ENCODE data around the gene CCP110. TPM values are rescaled to one million over a fixed set of nuclear protein-coding genes. Genes with fewer than 3 reads are reported as not detected.
A peak's percentile ranks its signal among the peaks of the same experiment; 100 is the strongest.

The CCP110 gene
- total and polyA plus RNA-seq, 5 donors from 2014 or later = 7.1 to 13.0 (median 9.5) TPM

DNA sequence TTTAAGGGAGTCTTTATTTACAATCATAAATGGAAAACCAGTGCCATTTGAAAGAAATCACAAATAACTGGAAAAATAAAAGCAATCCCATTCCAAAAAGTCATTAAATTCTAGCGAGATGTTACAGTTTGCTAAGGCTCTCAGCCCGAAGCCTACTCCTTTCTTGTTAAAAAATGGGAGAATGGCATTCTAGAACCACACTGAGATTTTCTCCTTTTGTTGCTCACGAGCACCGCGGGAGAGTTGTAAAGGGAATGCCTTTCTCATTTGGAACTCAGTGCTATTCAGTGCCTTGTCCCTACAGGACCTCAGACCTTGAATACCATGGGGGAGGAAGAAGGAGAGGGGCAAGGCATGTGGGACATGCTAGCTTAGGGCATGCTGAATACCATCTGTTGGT lies 38.1 kb upstream of the CCP110 start:
- Histone ChIP-seq H3K27me3 (ENCODE audit: control insufficient read depth, insufficient read depth, low read length) (no peaks in the 10 kb centered on the region), H3K36me3 (ENCODE audit: control insufficient read depth, insufficient read depth, low read length) (no peaks in the 10 kb centered on the region), H3K4me3 (ENCODE audit: low read depth, low read length) (no peak overlapping the region), H3K4me1 (ENCODE audit: control insufficient read depth, insufficient read depth, low read length, poor library complexity, severe bottlenecking) (no peaks in the 10 kb centered on the region), H3K27ac (ENCODE audit: insufficient read depth, low read length, poor library complexity, severe bottlenecking) (no peak overlapping the region), H3K9me3 (ENCODE audit: control insufficient read depth in 2 of 2, low read length in 2 of 2) (no peaks in the 10 kb centered on the region)
- Mint-ChIP-seq H3K9me3 (peaks cover 0 to 4% (median 0%) of the 10 kb centered on the region in 7 donors), H3K27ac (no peak overlapping the region), H3K27me3 (no peaks in the 10 kb centered on the region), H3K36me3 (no peaks in the 10 kb centered on the region), H3K4me1 (no peaks in the 10 kb centered on the region), H3K4me3 (no peak overlapping the region)
- DNase-seq (no peak), ATAC-seq (ENCODE audit: low read depth in 2 of 2) (no peak)

DNA sequence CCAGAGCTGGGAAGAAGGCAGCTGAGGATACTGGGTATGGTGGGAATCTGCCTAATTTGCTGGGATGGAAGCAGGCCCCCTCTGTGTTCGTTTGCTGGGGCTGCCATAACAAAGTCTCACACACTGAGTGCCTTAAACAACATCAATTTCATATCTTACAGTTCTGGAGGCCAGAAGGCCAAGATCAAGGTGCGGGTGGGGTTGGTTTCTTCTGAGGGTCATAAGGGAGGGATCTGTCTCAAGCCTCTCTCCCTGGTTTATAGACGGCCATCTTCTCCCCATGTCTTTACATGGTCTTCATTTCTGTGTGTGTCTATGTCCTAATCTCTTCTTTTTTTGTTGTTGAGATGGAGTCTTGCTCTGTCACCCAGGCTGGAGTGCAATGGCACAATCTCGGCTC lies 37.7 kb upstream of the CCP110 start:
- Histone ChIP-seq H3K9me3 (ENCODE audit: control insufficient read depth in 2 of 2, low read length in 2 of 2) (no peaks in the 10 kb centered on the region), H3K27me3 (ENCODE audit: control insufficient read depth, insufficient read depth, low read length) (no peaks in the 10 kb centered on the region), H3K4me1 (ENCODE audit: control insufficient read depth, insufficient read depth, low read length, poor library complexity, severe bottlenecking) (no peaks in the 10 kb centered on the region), H3K36me3 (ENCODE audit: control insufficient read depth, insufficient read depth, low read length) (no peaks in the 10 kb centered on the region), H3K27ac (ENCODE audit: insufficient read depth, low read length, poor library complexity, severe bottlenecking) (no peak overlapping the region), H3K4me3 (ENCODE audit: low read depth, low read length) (no peak overlapping the region)
- Mint-ChIP-seq H3K4me1 (no peaks in the 10 kb centered on the region), H3K27ac (peak overlapping the region in 1 of 3 donors; percentile 80), H3K27me3 (no peaks in the 10 kb centered on the region), H3K36me3 (no peaks in the 10 kb centered on the region), H3K4me3 (no peak overlapping the region), H3K9me3 (peaks cover 0 to 4% (median 0%) of the 10 kb centered on the region in 7 donors)
- ATAC-seq (ENCODE audit: low read depth in 2 of 2) (no peak), DNase-seq (no peak)

- H3K27me3 Mint-ChIP-seq = no peaks in the 10 kb centered on the region
- no peak for DNase-seq
- peak overlapping the region in 1 of 3 donors; percentile 91 for H3K27ac Mint-ChIP-seq
- H3K36me3 Mint-ChIP-seq = peaks cover under 1% of the 10 kb centered on the region
- Histone ChIP-seq H3K4me3 (ENCODE audit: low read depth, low read length) (no peak overlapping the region), H3K9me3 (ENCODE audit: control insufficient read depth in 2 of 2, low read length in 2 of 2) (no peaks in the 10 kb centered on the region), H3K27ac (ENCODE audit: insufficient read depth, low read length, poor library complexity, severe bottlenecking) (no peak overlapping the region), H3K27me3 (ENCODE audit: control insufficient read depth, insufficient read depth, low read length) (no peaks in the 10 kb centered on the region), H3K4me1 (ENCODE audit: control insufficient read depth, insufficient read depth, low read length, poor library complexity, severe bottlenecking) (no peaks in the 10 kb centered on the region), H3K36me3 (ENCODE audit: control insufficient read depth, insufficient read depth, low read length) (no peaks in the 10 kb centered on the region)
- no peak overlapping the region for H3K4me3 Mint-ChIP-seq
- no peaks in the 10 kb centered on the region for H3K4me1 Mint-ChIP-seq
- ATAC-seq (ENCODE audit: low read depth in 2 of 2) = no peak
- peaks cover 0 to 4% (median 0%) of the 10 kb centered on the region in 7 donors for H3K9me3 Mint-ChIP-seq
Observed at GRCh38 chr16:19486750-19487325, 36.9 kb upstream of the CCP110 start.

DNA sequence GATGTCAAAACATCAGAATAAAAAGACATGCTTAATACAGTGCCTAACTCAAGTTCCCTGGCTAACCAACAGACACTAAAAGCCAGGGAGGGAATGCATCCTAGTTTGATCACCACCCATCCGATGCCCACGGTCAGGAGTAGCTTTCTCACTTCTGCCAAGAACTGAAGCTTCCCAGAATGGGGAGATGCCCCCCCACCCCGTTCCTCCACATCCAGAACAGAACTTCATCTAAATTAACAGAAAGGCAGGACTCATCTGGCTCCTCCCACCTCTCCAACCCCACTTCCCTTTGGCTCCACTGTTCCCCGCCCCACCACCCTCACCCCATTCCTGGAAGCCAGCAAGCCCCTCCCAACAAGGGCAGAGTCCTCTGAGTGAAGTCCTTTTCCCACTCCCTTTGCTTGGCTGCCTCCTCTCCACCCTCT lies 35.5 kb upstream of the CCP110 start:
- ATAC-seq (ENCODE audit: low read depth in 2 of 2) (no peak), DNase-seq (no peak)
- H3K36me3 Mint-ChIP-seq = peaks cover 4% of the 10 kb centered on the region
- no peak overlapping the region for H3K27ac ChIP-seq (ENCODE audit: insufficient read depth, low read length, poor library complexity, severe bottlenecking)
- no peaks in the 10 kb centered on the region for H3K36me3 ChIP-seq (ENCODE audit: control insufficient read depth, insufficient read depth, low read length)
- no peaks in the 10 kb centered on the region for H3K27me3 Mint-ChIP-seq
- H3K4me3 ChIP-seq (ENCODE audit: low read depth, low read length) = no peak overlapping the region
- no peaks in the 10 kb centered on the region for H3K4me1 ChIP-seq (ENCODE audit: control insufficient read depth, insufficient read depth, low read length, poor library complexity, severe bottlenecking)
- no peak overlapping the region for H3K4me3 Mint-ChIP-seq
- H3K27ac Mint-ChIP-seq = peak overlapping the region in 1 of 3 donors; percentile 11
- peaks cover 0 to 4% (median 0%) of the 10 kb centered on the region in 7 donors for H3K9me3 Mint-ChIP-seq
- H3K9me3 ChIP-seq (ENCODE audit: control insufficient read depth in 2 of 2, low read length in 2 of 2) = no peaks in the 10 kb centered on the region
- H3K27me3 ChIP-seq (ENCODE audit: control insufficient read depth, insufficient read depth, low read length) = no peaks in the 10 kb centered on the region
- H3K4me1 Mint-ChIP-seq = no peaks in the 10 kb centered on the region

DNA sequence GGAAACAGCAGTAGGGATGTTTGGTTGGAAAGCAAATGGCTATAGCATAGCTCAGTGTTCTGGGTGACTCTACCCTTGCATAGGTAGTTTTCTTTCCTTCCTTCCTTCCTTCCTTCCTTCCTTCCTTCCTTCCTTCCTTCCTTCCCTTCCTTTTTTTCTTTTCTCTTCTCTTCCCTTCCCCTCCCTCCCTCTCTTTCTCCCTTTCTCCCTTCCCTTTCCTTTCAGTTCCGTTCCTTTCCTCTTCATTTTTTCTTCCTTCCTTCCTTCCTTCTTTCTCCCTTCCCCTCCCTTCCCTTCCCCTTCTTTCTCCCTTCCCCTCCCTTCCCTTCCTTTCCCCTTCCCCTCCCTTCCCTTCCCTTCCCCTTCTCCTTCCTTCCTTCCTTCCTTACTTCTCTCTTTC lies 33.1 kb upstream of the CCP110 start:
- ATAC-seq (ENCODE audit: low read depth in 2 of 2) (no peak), DNase-seq (no peak)
- H3K27me3 Mint-ChIP-seq = peaks cover 4% of the 10 kb centered on the region
- peaks cover 0 to 4% (median 0%) of the 10 kb centered on the region in 7 donors for H3K9me3 Mint-ChIP-seq
- H3K4me1 Mint-ChIP-seq = peaks cover 0 to 9% (median 2%) of the 10 kb centered on the region in 4 donors
- Histone ChIP-seq H3K27ac (ENCODE audit: insufficient read depth, low read length, poor library complexity, severe bottlenecking) (no peak overlapping the region), H3K36me3 (ENCODE audit: control insufficient read depth, insufficient read depth, low read length) (no peaks in the 10 kb centered on the region), H3K27me3 (ENCODE audit: control insufficient read depth, insufficient read depth, low read length) (no peaks in the 10 kb centered on the region), H3K9me3 (ENCODE audit: control insufficient read depth in 2 of 2, low read length in 2 of 2) (no peaks in the 10 kb centered on the region), H3K4me1 (ENCODE audit: control insufficient read depth, insufficient read depth, low read length, poor library complexity, severe bottlenecking) (peaks cover 3% of the 10 kb centered on the region), H3K4me3 (ENCODE audit: low read depth, low read length) (no peak overlapping the region)
- peaks cover 4% of the 10 kb centered on the region for H3K36me3 Mint-ChIP-seq
- H3K4me3 Mint-ChIP-seq = no peak overlapping the region
- H3K27ac Mint-ChIP-seq = no peak overlapping the region

DNA sequence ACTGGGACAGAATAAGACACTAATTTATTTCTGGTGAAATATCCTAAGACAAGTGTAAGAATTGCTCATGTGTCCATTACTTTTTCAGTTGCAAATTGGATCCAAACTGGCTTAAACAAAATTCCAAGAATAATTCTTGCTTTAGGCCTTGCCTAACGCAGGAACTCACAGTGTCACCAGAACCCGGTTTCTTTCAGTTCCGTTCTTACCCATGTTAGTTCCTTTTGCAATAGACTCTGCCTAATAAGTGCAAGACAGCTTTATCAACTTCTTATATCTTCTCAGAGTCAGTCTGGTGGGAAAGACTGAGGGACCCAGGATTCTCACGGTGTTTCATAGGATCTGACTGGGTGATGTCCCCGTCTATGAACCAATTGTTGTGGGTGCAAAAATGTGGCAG lies 26.6 kb upstream of the CCP110 start:
- H3K36me3 ChIP-seq (ENCODE audit: control insufficient read depth, insufficient read depth, low read length) = peaks cover 20% of the 10 kb centered on the region
- H3K27me3 Mint-ChIP-seq = peaks cover 4% of the 10 kb centered on the region
- no peaks in the 10 kb centered on the region for H3K9me3 Mint-ChIP-seq
- H3K4me3 ChIP-seq (ENCODE audit: low read depth, low read length) = no peak overlapping the region
- peaks cover 21% of the 10 kb centered on the region for H3K36me3 Mint-ChIP-seq
- H3K4me3 Mint-ChIP-seq = no peak overlapping the region
- peaks cover 3% of the 10 kb centered on the region for H3K4me1 ChIP-seq (ENCODE audit: control insufficient read depth, insufficient read depth, low read length, poor library complexity, severe bottlenecking)
- H3K27me3 ChIP-seq (ENCODE audit: control insufficient read depth, insufficient read depth, low read length) = no peaks in the 10 kb centered on the region
- H3K9me3 ChIP-seq (ENCODE audit: control insufficient read depth in 2 of 2, low read length in 2 of 2) = no peaks in the 10 kb centered on the region
- H3K4me1 Mint-ChIP-seq = peaks cover 0 to 9% (median 6%) of the 10 kb centered on the region in 4 donors
- DNase-seq (no peak), ATAC-seq (ENCODE audit: low read depth in 2 of 2) (no peak)
- no peak overlapping the region for H3K27ac ChIP-seq (ENCODE audit: insufficient read depth, low read length, poor library complexity, severe bottlenecking)
- peak overlapping the region in 1 of 3 donors; percentile 17 for H3K27ac Mint-ChIP-seq

- H3K36me3 Mint-ChIP-seq = peaks cover 27% of the 10 kb centered on the region
- peak overlapping the region in 1 of 3 donors; percentile 47 for H3K27ac Mint-ChIP-seq
Observed at GRCh38 chr16:19499006-19499405, 24.7 kb upstream of the CCP110 start.

GRCh38 chr16:19499481-19499880 lies 24.3 kb upstream of the CCP110 start:
- peaks cover 0 to 7% (median under 1%) of the 10 kb centered on the region in 4 donors for H3K4me1 Mint-ChIP-seq
- H3K4me3 Mint-ChIP-seq = no peak overlapping the region
- no peaks in the 10 kb centered on the region for H3K4me1 ChIP-seq (ENCODE audit: control insufficient read depth, insufficient read depth, low read length, poor library complexity, severe bottlenecking)
- H3K4me3 ChIP-seq (ENCODE audit: low read depth, low read length) = no peak overlapping the region
- peaks cover 43% of the 10 kb centered on the region for H3K36me3 ChIP-seq (ENCODE audit: control insufficient read depth, insufficient read depth, low read length)
- H3K9me3 ChIP-seq (ENCODE audit: control insufficient read depth in 2 of 2, low read length in 2 of 2) = no peaks in the 10 kb centered on the region
- ATAC-seq (ENCODE audit: low read depth in 2 of 2) = no peak
- H3K9me3 Mint-ChIP-seq = no peaks in the 10 kb centered on the region
- DNase-seq = no peak
- H3K27ac Mint-ChIP-seq = peak overlapping the region in 2 of 3 donors; percentile 10 to 47
- no peaks in the 10 kb centered on the region for H3K27me3 ChIP-seq (ENCODE audit: control insufficient read depth, insufficient read depth, low read length)
- no peaks in the 10 kb centered on the region for H3K27me3 Mint-ChIP-seq
- H3K27ac ChIP-seq (ENCODE audit: insufficient read depth, low read length, poor library complexity, severe bottlenecking) = no peak overlapping the region
- peaks cover 27% of the 10 kb centered on the region for H3K36me3 Mint-ChIP-seq

More at GRCh38 chr16:19499006-19499405, 24.7 kb upstream of the CCP110 start:
- DNase-seq (no peak), ATAC-seq (ENCODE audit: low read depth in 2 of 2) (no peak)
- no peaks in the 10 kb centered on the region for H3K4me1 ChIP-seq (ENCODE audit: control insufficient read depth, insufficient read depth, low read length, poor library complexity, severe bottlenecking)
- no peak overlapping the region for H3K4me3 ChIP-seq (ENCODE audit: low read depth, low read length)
- Mint-ChIP-seq H3K4me3 (no peak overlapping the region), H3K9me3 (no peaks in the 10 kb centered on the region), H3K4me1 (peaks cover 0 to 7% (median 1%) of the 10 kb centered on the region in 4 donors), H3K27me3 (peaks cover 1% of the 10 kb centered on the region)
- peaks cover 38% of the 10 kb centered on the region for H3K36me3 ChIP-seq (ENCODE audit: control insufficient read depth, insufficient read depth, low read length)
- H3K27ac ChIP-seq (ENCODE audit: insufficient read depth, low read length, poor library complexity, severe bottlenecking) = no peak overlapping the region
- no peaks in the 10 kb centered on the region for H3K9me3 ChIP-seq (ENCODE audit: control insufficient read depth in 2 of 2, low read length in 2 of 2)
- no peaks in the 10 kb centered on the region for H3K27me3 ChIP-seq (ENCODE audit: control insufficient read depth, insufficient read depth, low read length)

Data from CD4-positive, CD25-positive, alpha-beta regulatory T cell (primary cell).